ENCODE results near the gene ATP6V1B1.

Gene ATP6V1B1

GRCh38 chr2:70907130-70908057, 28.3 kb upstream of the ATP6V1B1 start:
- H3K27ac ChIP-seq = no peak overlapping the region
- TF ChIP-seq ZFX (IDR thresholded peaks at IDR 0.05; ENCODE audit: borderline replicate concordance) (no peak), CTCF (IDR thresholded peaks at IDR 0.05) (no peak)

- no peak overlapping the region for H3K27ac ChIP-seq
- TF ChIP-seq ZFX (IDR thresholded peaks at IDR 0.05; ENCODE audit: borderline replicate concordance) (no peak), CTCF (IDR thresholded peaks at IDR 0.05) (no peak)
Observed at GRCh38 chr2:70916291-70916690, 19.4 kb upstream of the ATP6V1B1 start.

GRCh38 chr2:70918016-70918415, 17.7 kb upstream of the ATP6V1B1 start:
- TF ChIP-seq CTCF (IDR thresholded peaks at IDR 0.05) (no peak), ZFX (IDR thresholded peaks at IDR 0.05; ENCODE audit: borderline replicate concordance) (no peak)
- H3K27ac ChIP-seq = no peak overlapping the region

- TF ChIP-seq CTCF (IDR thresholded peaks at IDR 0.05) (peak; percentile 97), ZFX (IDR thresholded peaks at IDR 0.05; ENCODE audit: borderline replicate concordance) (no peak)
- H3K27ac ChIP-seq = no peak overlapping the region
Observed at GRCh38 chr2:70919672-70920366, 15.9 kb upstream of the ATP6V1B1 start.

GRCh38 chr2:70920367-70920715, 15.4 kb upstream of the ATP6V1B1 start:
- H3K27ac ChIP-seq = no peak overlapping the region
- TF ChIP-seq CTCF (IDR thresholded peaks at IDR 0.05) (no peak), ZFX (IDR thresholded peaks at IDR 0.05; ENCODE audit: borderline replicate concordance) (no peak)

- H3K27ac ChIP-seq = no peak overlapping the region
- no peak for TF ChIP-seq CTCF (IDR thresholded peaks at IDR 0.05)
- TF ChIP-seq ZFX (IDR thresholded peaks at IDR 0.05; ENCODE audit: borderline replicate concordance) = no peak
Observed at GRCh38 chr2:70921031-70921430, 14.7 kb upstream of the ATP6V1B1 start.

- H3K27ac ChIP-seq = no peak overlapping the region
- TF ChIP-seq CTCF (IDR thresholded peaks at IDR 0.05) = no peak
- no peak for TF ChIP-seq ZFX (IDR thresholded peaks at IDR 0.05; ENCODE audit: borderline replicate concordance)
Observed at GRCh38 chr2:70921839-70922234, 13.9 kb upstream of the ATP6V1B1 start.
